Suprapubic skin (tissue), 4 donors: Measurements from ENCODE around the gene AEN.

ENCODE experiments used
- CTCF ChIP-seq, 2 donors: fragments of 200-600 bp in 1 of 2; fragments of 450-650 bp in 1 of 2; sonication (generic) in 1 of 2; IDR thresholded peaks; one replicate each; pipeline ENCODE4 v1.5.1; 2016 to 2019; ENCODE audit warnings: antibody characterized with exemption in 2 of 2, mild to moderate bottlenecking in 1 of 2, moderate library complexity in 1 of 2
- EP300 ChIP-seq: sonication (generic); formaldehyde crosslinking; IDR thresholded peaks from one replicate; pipeline ENCODE4 v1.6.1; 2017; ENCODE audit warnings: antibody characterized with exemption
- POLR2A ChIP-seq, 2 donors: fragments of 450-650 bp; IDR thresholded peaks; one replicate each; pipeline ENCODE4 v1.6.1; 2017; ENCODE audit warnings: antibody characterized with exemption in 2 of 2, mild to moderate bottlenecking in 2 of 2, moderate library complexity in 2 of 2
- POLR2AphosphoS5 ChIP-seq, 3 donors: sonication (generic); formaldehyde crosslinking; IDR thresholded peaks; one replicate each; pipeline ENCODE4 v1.6.1; 2017; ENCODE audit warnings: antibody characterized with exemption in 3 of 3

GRCh38 chr15:88657326-88658069 lies 36.4 kb downstream of the AEN start:
- TF ChIP-seq CTCF (IDR thresholded peaks at IDR 0.05) (peak in 1 of 2 donors; percentile 50), POLR2A (IDR thresholded peaks at IDR 0.05) (no peak), EP300 (no peak), POLR2AphosphoS5 (IDR thresholded peaks at IDR 0.05) (no peak)
